SK-N-SH treated with all-trans-retinoic acid at 6 μM for 48 hours (cell line): ENCODE results near the gene NKX2-2.

ENCODE experiments used
- CSDC2 ChIP-seq: fragments of 250-450 bp; sonication (Bioruptor Pico); IDR thresholded peaks from 2 replicates; pipeline ENCODE4 v1.5.0; 2020; ENCODE audit warnings: mild to moderate bottlenecking, moderate library complexity
- ESRRG ChIP-seq: fragments of 250-450 bp; sonication (Bioruptor Pico); IDR thresholded peaks from 2 replicates; pipeline ENCODE4 v1.6.1; 2021; ENCODE audit warnings: mild to moderate bottlenecking
- ZFP30 ChIP-seq: fragments of 450-650 bp; formaldehyde crosslinking; IDR thresholded peaks from 2 replicates; pipeline ENCODE4 v1.5.0; 2022; ENCODE audit warnings: mild to moderate bottlenecking, moderate library complexity
- ZNF565 ChIP-seq: fragments of 450-650 bp; formaldehyde crosslinking; conservative IDR thresholded peaks from 2 replicates; pipeline ENCODE4 v1.5.0; 2020; ENCODE audit warnings: low read depth, mild to moderate bottlenecking, moderate library complexity
- ZNF8 ChIP-seq: fragments of 450-650 bp; formaldehyde crosslinking; IDR thresholded peaks from 2 replicates; pipeline ENCODE4 v1.5.0; 2020; ENCODE audit warnings: mild to moderate bottlenecking, moderate library complexity
- TF ChIP-seq, protein P1 (sequence below): fragments of 250-450 bp; sonication (Bioruptor Pico); IDR thresholded peaks from 2 replicates; pipeline ENCODE4 v1.5.0; 2020; ENCODE audit warnings: mild to moderate bottlenecking, moderate library complexity

DNA sequence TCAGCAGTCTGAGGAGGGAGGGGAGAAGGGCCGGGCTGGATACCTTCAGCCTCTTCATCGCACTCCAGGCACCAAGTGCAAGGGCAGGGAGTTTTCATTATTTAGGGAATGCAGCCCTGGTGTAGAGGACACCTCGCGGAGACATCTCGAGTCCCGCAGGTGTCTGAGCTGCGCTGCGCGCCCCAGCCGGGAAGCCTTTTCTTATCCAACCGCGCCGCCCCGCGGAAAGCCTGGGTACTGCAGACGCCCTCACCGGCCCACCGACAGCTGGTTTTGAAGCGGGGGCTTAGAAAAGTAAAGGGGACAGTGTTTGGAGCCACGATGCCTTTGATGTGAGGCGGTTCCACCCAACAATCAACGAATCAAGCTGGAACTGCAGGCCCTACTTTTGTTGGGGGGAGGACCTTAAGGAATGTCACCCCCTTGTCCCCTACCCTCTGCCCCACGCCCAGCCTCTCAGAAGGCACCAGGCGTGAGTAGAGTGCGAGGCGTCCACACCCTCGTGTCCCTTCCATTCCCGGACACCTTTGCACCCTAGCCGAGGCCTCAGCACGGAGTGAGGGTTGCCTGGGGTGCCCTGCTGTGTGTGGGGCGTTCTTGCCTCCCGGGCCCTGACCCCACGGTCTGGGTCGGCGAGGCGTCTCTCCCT, 8.6 kb downstream of the NKX2-2 start:
- TF ChIP-seq CSDC2 (CRISPR knock-in tag) = no peak
- no peak for TF ChIP-seq ZNF565 (CRISPR knock-in tag)
- TF ChIP-seq, protein P1, sequence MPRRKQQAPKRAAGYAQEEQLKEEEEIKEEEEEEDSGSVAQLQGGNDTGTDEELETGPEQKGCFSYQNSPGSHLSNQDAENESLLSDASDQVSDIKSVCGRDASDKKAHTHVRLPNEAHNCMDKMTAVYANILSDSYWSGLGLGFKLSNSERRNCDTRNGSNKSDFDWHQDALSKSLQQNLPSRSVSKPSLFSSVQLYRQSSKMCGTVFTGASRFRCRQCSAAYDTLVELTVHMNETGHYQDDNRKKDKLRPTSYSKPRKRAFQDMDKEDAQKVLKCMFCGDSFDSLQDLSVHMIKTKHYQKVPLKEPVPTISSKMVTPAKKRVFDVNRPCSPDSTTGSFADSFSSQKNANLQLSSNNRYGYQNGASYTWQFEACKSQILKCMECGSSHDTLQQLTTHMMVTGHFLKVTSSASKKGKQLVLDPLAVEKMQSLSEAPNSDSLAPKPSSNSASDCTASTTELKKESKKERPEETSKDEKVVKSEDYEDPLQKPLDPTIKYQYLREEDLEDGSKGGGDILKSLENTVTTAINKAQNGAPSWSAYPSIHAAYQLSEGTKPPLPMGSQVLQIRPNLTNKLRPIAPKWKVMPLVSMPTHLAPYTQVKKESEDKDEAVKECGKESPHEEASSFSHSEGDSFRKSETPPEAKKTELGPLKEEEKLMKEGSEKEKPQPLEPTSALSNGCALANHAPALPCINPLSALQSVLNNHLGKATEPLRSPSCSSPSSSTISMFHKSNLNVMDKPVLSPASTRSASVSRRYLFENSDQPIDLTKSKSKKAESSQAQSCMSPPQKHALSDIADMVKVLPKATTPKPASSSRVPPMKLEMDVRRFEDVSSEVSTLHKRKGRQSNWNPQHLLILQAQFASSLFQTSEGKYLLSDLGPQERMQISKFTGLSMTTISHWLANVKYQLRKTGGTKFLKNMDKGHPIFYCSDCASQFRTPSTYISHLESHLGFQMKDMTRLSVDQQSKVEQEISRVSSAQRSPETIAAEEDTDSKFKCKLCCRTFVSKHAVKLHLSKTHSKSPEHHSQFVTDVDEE = no peak
- TF ChIP-seq ESRRG (CRISPR knock-in tag) = no peak
- no peak for TF ChIP-seq ZFP30 (CRISPR knock-in tag)
- no peak for TF ChIP-seq ZNF8 (CRISPR knock-in tag)
